HT1080 (cell line): Measurements from ENCODE around the gene BBIP1. TPM values are rescaled to one million over a fixed set of nuclear protein-coding genes. Genes with fewer than 3 reads are reported as not detected.
"Not testable (repeated sequence)": the region's sequence is repeated elsewhere in the genome, so short reads cannot be mapped to it uniquely, and the experiment has no call there.

Experiments
- DNase-seq: peaks from one replicate; pipeline ENCODE4 v3.0.0-alpha.2; 2015; ENCODE audit warnings: low read depth
- total RNA-seq: library from RNA; depleted of rRNA; stranded (reverse); fragments of >200 nt; shearing (Covaris generic); gene quantifications from 2 replicates; pipeline ENCODE4 v1.2.3, GENCODE V29; 2014

BBIP1 gene
- total RNA-seq, 1 experiment from 2014 or later: 43.1 TPM

GRCh38 chr10:110923856-110924493 lies 5.0 kb upstream of the BBIP1 start:
- DNase-seq: no peak

DNA sequence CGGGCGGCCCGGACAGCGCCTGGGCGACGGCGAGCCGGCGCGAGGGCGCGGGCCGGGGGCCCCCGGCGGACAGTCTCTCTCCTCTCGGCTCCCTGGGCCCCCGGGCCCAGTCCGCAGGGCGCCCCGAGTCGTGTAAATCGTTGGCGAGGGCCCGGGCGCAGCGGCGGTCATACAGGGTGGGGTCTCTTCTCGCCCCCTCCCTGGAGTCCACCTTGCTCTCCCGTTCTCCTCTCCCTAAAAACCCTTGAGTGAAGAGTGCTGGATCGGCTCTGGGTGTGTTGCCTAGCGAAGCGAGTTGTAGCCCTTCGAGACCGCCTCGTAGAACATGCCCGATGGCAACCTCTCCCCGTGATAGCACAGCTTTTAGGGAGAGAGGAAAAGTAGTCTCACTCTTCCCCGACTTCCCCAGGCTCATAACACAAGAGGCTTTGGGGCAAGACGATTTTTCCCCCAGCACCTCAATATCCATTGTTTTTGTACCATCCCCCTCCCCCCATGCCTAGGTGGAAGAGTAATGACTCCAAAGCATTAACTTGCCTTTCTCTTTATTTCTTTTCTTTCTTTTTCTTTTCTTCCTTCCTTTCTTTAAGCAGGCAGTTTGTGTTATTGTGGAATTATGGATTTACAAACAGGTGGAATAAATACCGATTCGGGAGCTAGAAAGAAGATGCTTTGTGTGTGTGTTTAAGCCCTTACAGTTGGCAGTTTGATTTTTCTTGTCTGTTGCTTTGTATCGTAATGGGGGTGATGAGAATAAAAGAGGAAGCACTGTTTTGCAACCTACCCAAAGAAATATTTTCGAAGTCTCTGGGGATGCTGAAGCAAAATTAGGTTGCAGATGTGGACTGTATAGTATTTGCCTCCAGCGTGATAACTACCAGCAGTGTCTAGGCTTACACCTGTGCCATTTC lies 1.2 kb upstream of the BBIP1 start:
- DNase-seq: peak; percentile 40

- DNase-seq: no peak
Measured at GRCh38 chr10:110919349-110919931, 460 bp upstream of the BBIP1 start, which contains the start of gene SHOC2. Gene SHOC2 (plus strand): TSS chr10:110919604. CDS start chr10:110964359, 44,755 bp downstream.

- peak; percentile 96 for DNase-seq
Measured at GRCh38 chr10:110918269-110918642, 724 bp downstream of the BBIP1 start.

GRCh38 chr10:110916554-110917346 lies 2.2 kb downstream of the BBIP1 start:
- no peak for DNase-seq

DNA sequence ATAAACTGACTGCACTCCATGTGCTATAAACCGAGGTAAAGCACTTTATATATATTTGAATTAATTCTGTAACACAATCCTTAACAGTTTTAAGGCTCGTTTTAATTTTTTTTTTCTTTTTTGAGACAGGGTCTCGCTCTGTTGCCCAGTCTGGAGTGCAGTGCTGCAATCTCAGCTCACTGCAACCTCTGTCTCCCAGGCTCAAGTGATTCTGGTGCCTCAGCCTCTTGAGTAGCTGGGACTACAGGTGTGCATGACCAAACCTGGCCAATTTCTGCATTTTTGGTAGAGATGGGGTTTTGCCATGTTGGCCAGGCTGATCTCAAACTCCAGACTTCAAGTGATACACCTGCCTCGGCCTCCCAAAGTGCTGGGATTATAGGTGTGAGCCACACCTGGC lies 3.4 kb downstream of the BBIP1 start:
- not testable (repeated sequence) for DNase-seq

DNA sequence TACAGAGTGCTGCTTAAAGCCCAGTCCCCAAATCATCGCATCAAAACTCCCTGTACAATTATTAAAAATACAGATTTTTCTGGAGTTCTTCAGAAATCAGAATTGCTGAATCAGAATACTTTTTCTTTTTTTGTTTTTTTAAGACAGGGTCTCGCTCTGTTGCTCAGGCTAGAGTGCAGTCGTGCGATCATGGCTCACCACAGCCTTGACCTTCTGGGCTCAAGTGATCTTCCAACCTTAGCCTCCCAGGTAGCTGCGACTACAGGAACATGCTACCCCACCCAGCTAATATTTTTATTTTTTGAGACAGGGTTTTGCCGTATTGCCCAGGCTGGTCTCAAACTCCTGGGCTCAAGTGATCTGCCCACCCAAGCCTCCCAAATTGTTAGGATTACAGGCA lies 3.9 kb downstream of the BBIP1 start:
- DNase-seq: no peak

GRCh38 chr10:110914431-110914830 lies 4.5 kb downstream of the BBIP1 start:
- DNase-seq: no peak

GRCh38 chr10:110912374-110912773 lies 6.6 kb downstream of the BBIP1 start:
- DNase-seq: peak; percentile 40

DNA sequence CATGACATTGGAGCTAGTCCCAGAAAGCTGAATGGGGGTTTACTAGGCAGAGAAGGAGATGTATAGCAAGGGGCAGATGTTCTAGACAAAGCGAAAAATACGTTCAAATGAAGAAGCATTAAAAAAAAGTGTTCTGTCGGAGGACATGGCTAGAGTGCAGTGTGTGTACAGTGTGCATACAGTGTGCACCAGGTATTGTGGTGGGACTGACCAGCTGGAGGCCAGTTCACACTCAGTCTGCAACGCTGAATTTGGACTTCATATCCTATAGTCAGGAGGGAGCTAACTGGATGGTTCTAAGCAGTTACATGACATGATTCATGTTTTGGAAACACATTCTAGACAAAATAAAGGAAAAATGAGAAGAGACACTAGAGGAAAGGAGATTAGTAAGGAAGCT lies 8.8 kb downstream of the BBIP1 start:
- no peak for DNase-seq

- no peak for DNase-seq
Measured at GRCh38 chr10:110903280-110904278, 15.4 kb downstream of the BBIP1 start.

- DNase-seq: peak; percentile 61
Measured at GRCh38 chr10:110901954-110902819, 16.8 kb downstream of the BBIP1 start.

DNA sequence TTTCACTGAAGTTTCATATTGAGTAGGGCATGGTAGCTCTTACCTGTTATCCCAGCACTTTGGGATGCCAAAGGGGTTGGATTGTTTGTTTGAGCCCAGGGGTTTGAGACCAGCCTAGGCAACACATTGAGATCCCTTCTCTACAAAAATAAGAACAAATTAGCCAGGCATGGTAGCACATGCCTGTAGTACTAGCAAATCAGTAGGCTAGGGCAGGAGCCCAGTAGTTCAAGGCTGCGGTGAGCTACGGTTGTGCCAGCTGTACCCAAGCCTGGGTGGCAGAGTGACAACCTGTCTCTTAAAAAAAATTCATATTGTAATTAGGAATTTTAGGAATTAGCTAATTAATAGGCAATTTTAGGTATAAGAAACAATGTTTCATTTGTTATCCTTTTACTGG lies 18.0 kb downstream of the BBIP1 start:
- DNase-seq: no peak

- peak; percentile 22 for DNase-seq
Measured at GRCh38 chr10:110898391-110898790, 20.6 kb downstream of the BBIP1 start.

GRCh38 chr10:110897184-110897583 lies 21.8 kb downstream of the BBIP1 start:
- DNase-seq: no peak

GRCh38 chr10:110893559-110894179 lies 25.3 kb downstream of the BBIP1 start:
- DNase-seq: peak; percentile 60

- no peak for DNase-seq
Measured at GRCh38 chr10:110892602-110893288, 26.2 kb downstream of the BBIP1 start.

GRCh38 chr10:110887560-110887959 lies 31.4 kb downstream of the BBIP1 start:
- no peak for DNase-seq
